GM12865 (cell line): ENCODE results near the gene HOXC10.

ENCODE experiments used
- DNase-seq: peaks from one replicate; pipeline ENCODE4 v3.0.0; 2010; ENCODE audit warnings: low read depth
- H3K4me3 ChIP-seq: 2 replicates; pipeline ENCODE4 v1.5.1; 2011; ENCODE audit warnings: mild to moderate bottlenecking, low read depth, low read length, control low read depth
- TF ChIP-seq, protein P1 (sequence below): IDR thresholded peaks from 2 replicates; pipeline ENCODE4 v1.5.1; 2011; ENCODE audit warnings: low read length, control low read depth, low read depth, inconsistent platforms; ENCODE audit not compliant: insufficient read depth; ENCODE audit errors: missing control alignments

The HOXC10 gene

DNA sequence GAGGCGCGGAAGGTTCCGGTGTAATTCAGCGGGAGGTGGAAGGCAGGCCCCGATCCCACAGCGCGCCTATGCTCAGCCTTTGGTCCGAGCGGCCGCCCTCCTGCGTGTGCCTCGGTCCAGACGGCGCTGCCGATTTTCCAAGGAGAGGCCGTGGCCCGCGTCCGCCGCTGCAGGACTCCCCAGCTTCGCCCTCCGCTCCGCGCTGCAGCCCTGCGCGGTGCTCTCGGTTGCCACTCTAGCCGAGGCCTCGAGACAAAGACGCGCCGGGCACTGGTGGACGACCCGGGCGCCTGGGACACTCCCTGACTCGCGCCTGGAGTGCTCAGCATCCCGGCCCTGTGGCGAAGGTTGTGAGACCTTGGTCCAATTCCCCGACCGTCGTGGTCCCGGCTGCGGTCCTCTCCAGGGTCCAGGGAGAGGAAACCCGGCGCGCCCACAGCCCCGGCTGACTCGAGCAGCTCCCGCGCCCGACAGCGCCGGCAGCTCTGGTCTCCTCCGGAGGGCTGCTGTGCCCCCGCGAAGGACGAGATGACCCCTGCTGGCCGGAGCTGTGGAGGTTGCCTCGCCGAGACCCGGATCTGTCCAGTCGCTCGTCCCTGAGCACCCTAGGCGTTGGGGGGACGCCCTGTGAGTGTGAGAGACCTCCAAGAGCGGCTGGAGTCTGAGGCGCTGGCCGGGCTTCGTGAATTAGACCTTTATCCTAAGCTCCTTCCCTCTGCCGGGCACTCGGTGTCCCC, 23.8 kb upstream of the HOXC10 start:
- TF ChIP-seq, protein P1, sequence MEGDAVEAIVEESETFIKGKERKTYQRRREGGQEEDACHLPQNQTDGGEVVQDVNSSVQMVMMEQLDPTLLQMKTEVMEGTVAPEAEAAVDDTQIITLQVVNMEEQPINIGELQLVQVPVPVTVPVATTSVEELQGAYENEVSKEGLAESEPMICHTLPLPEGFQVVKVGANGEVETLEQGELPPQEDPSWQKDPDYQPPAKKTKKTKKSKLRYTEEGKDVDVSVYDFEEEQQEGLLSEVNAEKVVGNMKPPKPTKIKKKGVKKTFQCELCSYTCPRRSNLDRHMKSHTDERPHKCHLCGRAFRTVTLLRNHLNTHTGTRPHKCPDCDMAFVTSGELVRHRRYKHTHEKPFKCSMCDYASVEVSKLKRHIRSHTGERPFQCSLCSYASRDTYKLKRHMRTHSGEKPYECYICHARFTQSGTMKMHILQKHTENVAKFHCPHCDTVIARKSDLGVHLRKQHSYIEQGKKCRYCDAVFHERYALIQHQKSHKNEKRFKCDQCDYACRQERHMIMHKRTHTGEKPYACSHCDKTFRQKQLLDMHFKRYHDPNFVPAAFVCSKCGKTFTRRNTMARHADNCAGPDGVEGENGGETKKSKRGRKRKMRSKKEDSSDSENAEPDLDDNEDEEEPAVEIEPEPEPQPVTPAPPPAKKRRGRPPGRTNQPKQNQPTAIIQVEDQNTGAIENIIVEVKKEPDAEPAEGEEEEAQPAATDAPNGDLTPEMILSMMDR = no peak
- no peak for DNase-seq
- H3K4me3 ChIP-seq = no peak overlapping the region

DNA sequence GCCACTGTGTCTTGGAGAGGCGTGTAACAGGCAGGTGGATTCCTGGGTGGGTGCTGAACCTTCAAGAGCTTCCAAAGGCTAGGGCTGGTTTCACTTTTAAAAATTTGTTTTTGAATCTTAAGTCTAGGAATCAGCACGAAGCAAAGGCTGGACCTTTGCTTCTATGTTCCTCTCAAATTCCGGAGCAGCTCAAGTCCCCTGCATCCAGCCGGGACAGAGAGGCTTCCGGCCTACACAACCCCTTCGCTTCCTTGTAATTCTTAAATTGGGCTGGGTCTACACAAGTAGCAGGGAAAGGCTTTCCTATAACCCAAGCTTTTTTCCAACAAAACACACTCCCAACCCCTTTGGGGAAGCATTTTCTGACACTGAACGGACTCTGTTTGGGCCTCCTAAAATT, 21.9 kb upstream of the HOXC10 start:
- TF ChIP-seq, protein P1 = no peak
- no peak overlapping the region for H3K4me3 ChIP-seq
- no peak for DNase-seq

DNA sequence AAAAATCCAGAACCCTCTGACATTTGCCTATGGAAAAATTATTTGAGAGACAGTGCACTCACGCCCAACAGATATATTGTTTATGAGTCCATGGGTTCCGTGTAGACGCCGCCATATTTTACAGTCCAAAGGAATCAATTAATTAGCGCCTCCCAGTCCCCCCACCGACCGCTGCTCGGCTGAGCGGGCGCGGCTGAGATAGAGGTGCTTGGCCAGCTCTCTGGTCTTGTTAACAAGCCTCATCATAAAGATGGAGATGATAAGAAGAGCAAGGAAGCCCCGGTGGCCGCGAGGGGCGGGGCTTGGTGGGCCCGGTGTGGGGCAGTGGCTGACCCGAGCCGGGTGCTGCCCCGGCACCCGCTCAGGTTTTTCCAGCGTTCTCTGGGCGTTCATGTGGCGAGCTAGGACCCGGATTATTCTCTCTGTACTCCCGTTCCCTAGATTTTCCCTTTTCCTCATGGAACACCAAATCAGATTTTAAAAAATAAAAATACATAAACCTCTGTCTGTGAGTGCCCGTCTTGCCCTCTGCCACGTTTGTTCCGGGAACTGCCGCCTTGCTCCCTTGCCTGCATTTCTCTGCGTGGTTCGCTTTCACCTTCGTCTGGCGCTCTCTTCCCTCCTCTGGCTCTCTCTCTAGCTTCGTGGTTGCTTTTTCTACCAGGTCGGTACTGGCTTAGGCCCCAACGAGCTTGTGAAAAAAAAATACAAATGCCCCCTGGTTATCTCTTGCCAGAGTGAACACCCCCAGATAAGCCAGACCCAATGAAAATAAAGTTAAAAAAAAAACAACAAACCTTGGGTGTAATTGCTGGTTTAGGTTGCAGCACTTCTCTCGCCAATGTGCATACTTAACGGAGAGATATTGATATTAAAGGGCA, 21.3 kb upstream of the HOXC10 start:
- TF ChIP-seq, protein P1 = no peak
- no peak overlapping the region for H3K4me3 ChIP-seq
- DNase-seq = no peak

DNA sequence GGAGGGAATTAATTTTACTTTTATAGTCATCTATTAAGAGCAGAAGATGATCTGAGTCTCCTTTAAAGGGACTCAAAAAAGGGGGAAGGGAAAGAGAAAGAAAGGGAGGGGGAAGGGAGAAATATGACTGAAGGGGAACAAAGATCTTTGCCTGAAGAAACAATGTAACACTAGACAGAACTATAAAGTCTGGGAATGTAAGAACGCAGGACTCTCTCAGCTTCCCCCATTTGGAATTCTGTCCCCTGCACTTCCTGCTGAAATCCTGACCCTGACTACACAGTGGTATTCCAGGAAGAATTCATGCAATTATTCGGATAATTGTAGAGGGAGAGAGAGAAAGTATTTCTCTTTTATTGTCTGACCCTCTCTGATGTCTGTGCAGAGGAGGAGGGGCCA, 20.6 kb upstream of the HOXC10 start:
- no peak for DNase-seq
- H3K4me3 ChIP-seq = no peak overlapping the region
- TF ChIP-seq, protein P1 = no peak

DNA sequence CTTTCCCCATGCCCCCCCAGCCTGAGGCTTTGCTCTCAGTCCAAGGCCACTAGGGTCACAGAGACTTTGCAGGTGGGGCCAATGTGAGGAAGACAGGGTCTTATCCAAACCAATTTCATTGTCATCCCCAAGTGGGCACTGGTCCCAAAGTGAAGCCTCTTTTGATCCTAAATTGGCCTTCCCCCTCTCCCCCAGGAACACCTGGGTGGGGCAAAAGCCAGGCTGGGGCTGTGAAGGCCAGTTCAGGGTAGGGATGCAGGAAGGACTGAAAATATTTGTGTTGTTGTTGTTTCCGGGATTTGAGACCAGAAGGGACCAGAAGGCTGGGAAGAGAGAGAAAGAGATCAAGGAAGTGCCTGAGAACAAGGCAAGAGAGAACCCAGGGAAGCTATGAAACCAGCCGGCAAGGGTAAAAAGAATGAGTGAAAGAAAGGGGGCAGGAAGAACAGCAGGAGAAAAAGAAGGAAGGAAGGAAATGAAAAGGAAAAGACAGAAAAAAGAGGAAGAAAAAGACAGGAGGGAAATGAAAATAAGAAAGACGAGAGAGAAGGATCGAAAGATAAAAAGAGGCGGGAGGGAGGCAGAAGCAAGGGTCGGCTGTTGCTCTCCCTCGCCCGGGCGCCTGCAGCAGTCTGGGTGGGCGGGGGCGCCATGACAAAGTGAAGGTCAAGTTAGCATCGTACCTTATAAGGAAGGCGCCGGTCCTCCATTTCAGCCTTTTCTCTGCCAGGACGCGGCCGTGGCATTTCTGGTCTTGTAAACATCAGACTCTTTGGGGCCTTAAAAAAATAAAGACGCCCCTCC, 19.5 kb upstream of the HOXC10 start:
- H3K4me3 ChIP-seq = no peak overlapping the region
- no peak for DNase-seq
- TF ChIP-seq, protein P1 = no peak

DNA sequence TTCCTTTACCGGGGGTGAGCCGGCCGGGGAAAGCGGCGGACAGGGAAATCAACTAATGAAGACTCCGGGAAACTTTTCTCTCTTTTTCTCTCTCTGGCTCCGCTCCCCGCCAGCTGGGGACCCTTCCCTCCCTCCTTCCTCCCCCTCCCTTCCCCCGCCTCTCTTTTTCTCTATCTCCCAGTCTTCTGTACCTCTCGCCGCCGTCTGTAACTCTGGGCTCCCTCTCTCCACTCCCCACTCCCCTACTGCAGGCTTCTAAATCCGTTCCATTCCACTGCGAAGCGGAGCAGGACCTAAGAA, 18.9 kb upstream of the HOXC10 start:
- H3K4me3 ChIP-seq = no peak overlapping the region
- TF ChIP-seq, protein P1 = no peak
- no peak for DNase-seq
